GM18508 (cell line): ENCODE results near the gene LRRC17.
"Not testable (repeated sequence)": the region's sequence is repeated elsewhere in the genome, so short reads cannot be mapped to it uniquely, and the experiment has no call there.

ENCODE experiments used
- ATAC-seq: cut with Tn5 transposase; IDR thresholded peaks from one replicate; pipeline ENCODE4 v1.9.1; 2021; ENCODE audit warnings: moderate number of reproducible peaks; ENCODE audit not compliant: insufficient read depth, unreplicated experiment

The LRRC17 gene

GRCh38 chr7:102935450-102936115 lies 22.8 kb downstream of the LRRC17 start:
- ATAC-seq: no peak

GRCh38 chr7:102938679-102939078 lies 25.9 kb downstream of the LRRC17 start:
- ATAC-seq: no peak

GRCh38 chr7:102942181-102942866 lies 29.5 kb downstream of the LRRC17 start:
- no peak for ATAC-seq

GRCh38 chr7:102942868-102943267 lies 30.1 kb downstream of the LRRC17 start:
- no peak for ATAC-seq

- ATAC-seq: no peak
Observed at GRCh38 chr7:102943423-102944169, 30.8 kb downstream of the LRRC17 start.

- no peak for ATAC-seq
Observed at GRCh38 chr7:102944241-102944640, 31.4 kb downstream of the LRRC17 start.

- ATAC-seq: no peak
Observed at GRCh38 chr7:102951839-102952238, 39.0 kb downstream of the LRRC17 start.

- no peak for ATAC-seq
Observed at GRCh38 chr7:102953406-102953805, 40.6 kb downstream of the LRRC17 start.

GRCh38 chr7:102954359-102954758 lies 41.6 kb downstream of the LRRC17 start:
- ATAC-seq: not testable (repeated sequence)

- not testable (repeated sequence) for ATAC-seq
Observed at GRCh38 chr7:102958004-102958403, 45.2 kb downstream of the LRRC17 start.

GRCh38 chr7:102961993-102962392 lies 49.2 kb downstream of the LRRC17 start:
- not testable (repeated sequence) for ATAC-seq

GRCh38 chr7:102966465-102966864 lies 53.7 kb downstream of the LRRC17 start:
- no peak for ATAC-seq

- ATAC-seq: no peak
Observed at GRCh38 chr7:102967798-102968197, 55.0 kb downstream of the LRRC17 start.

GRCh38 chr7:102973096-102973802 lies 60.4 kb downstream of the LRRC17 start:
- no peak for ATAC-seq

- ATAC-seq: no peak
Observed at GRCh38 chr7:102974366-102975236, 61.8 kb downstream of the LRRC17 start.

- ATAC-seq: no peak
Observed at GRCh38 chr7:102975854-102976253, 63.1 kb downstream of the LRRC17 start.

- ATAC-seq: no peak
Observed at GRCh38 chr7:102976493-102976892, 63.7 kb downstream of the LRRC17 start.

- ATAC-seq: not testable (repeated sequence)
Observed at GRCh38 chr7:102977586-102977985, 64.8 kb downstream of the LRRC17 start.

GRCh38 chr7:102978284-102978683 lies 65.5 kb downstream of the LRRC17 start:
- no peak for ATAC-seq

- ATAC-seq: no peak
Observed at GRCh38 chr7:102979670-102980069, 66.9 kb downstream of the LRRC17 start.
